ENCODE results near the gene GPC5. TPM values are rescaled to one million over a fixed set of nuclear protein-coding genes. Genes with fewer than 3 reads are reported as not detected.

GPC5 gene
- total and polyA plus RNA-seq, 2 of the 8 experiments (the other 6 are each of a cell fraction or from before 2014, with no cell fraction given) = 0.20 to 0.39 TPM

DNA sequence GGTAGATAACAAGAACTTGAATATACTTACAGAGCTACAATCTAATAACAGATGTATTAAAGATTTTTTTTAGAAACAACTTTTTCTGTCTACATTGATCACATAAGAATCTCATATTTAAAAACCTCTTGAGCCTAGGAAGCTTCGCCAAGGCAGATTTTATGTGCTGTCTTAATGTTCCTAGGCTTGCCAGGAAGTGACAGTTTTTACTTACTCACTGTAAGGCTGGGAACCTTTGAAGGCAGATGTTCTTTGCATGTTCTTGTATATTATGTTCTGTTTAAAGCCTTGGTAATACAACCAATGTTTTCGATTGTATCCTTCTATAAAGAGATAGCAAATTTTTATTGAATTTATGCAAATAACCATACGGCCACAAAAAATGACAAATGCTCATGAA is 492.7 kb downstream of the GPC5 start:
- no peak overlapping the region for H2AFZ ChIP-seq (ENCODE audit: low read length)
- no peak for FAIRE-seq
- H2AK5ac ChIP-seq (ENCODE audit: low read depth, low read length) = no peak overlapping the region
- no peak overlapping the region for H4K91ac ChIP-seq (replicated peaks; ENCODE audit: insufficient read length, low read length)
- no peak overlapping the region for H3K4me2 ChIP-seq (ENCODE audit: insufficient read depth in 1 of 2, low read depth in 2 of 2, low read length in 2 of 2)
- H3K23ac ChIP-seq (ENCODE audit: insufficient read length) = no peak overlapping the region
- no peak overlapping the region for H3K9ac ChIP-seq (replicated peaks in 1 of 4; ENCODE audit: extremely low read depth in 1 of 4, low read depth in 3 of 4, low read length in 3 of 4)
- no peaks in the 10 kb centered on the region for H3K79me1 ChIP-seq (ENCODE audit: low read depth, low read length)
- no peak overlapping the region for H3K27ac ChIP-seq (ENCODE audit: low read depth, low read length)
- 86% methylated on average over 3 of the region's 3 CpGs; no CpG with 5 or more reads in 1 of the 2 experiments for WGBS, 2 experiments (ENCODE audit: extremely low coverage in 1 of 2, insufficient coverage in 1 of 2, insufficient read length in 1 of 2, insufficient replicate concordance in 2 of 2, low coverage in 1 of 2, low lambda C conversion rate in 2 of 2, missing lambda C conversion rate in 1 of 2)
- H2BK5ac ChIP-seq (ENCODE audit: low read depth, low read length) = no peak overlapping the region
- DNase-seq (ENCODE audit: low read depth in 1 of 2, low spot score in 2 of 2) = no peak
- no peak overlapping the region for H3K56ac ChIP-seq (replicated peaks; ENCODE audit: insufficient read length, low read depth, low read length)
- H4K20me1 ChIP-seq (replicated peaks in 1 of 2; ENCODE audit: control insufficient read depth in 1 of 2, insufficient read depth in 2 of 2, low read length in 2 of 2) = no peaks in the 10 kb centered on the region
- ChIA-PET CTCF (ENCODE audit: partially characterized antibody) (interaction anchor here (0.7 kb wide), 1 partner anchor 50 kb away, joined by 3 read pairs; no protein-coding TSS in a partner anchor), POLR2A (ENCODE audit: partially characterized antibody) (no interaction called here)
- no peak overlapping the region for H2BK15ac ChIP-seq (ENCODE audit: low read length)
- H3K23me2 ChIP-seq (ENCODE audit: low read depth, low read length) = no peaks in the 10 kb centered on the region
- H3K4me3 ChIP-seq (ENCODE audit: extremely low read depth in 1 of 4, insufficient read depth in 2 of 4, low read depth in 3 of 4, low read length in 4 of 4) = no peak overlapping the region
- no peak overlapping the region for H4K8ac ChIP-seq (ENCODE audit: extremely low read depth, insufficient read depth, low read length)
- no peaks in the 10 kb centered on the region for H3K4me1 ChIP-seq (replicated peaks in 1 of 4; ENCODE audit: control insufficient read depth in 3 of 4, insufficient read depth in 4 of 4, low read length in 3 of 4)
- H4K5ac ChIP-seq (ENCODE audit: insufficient read length, low read depth, low read length) = no peak overlapping the region
- no peak overlapping the region for H3K18ac ChIP-seq (ENCODE audit: extremely low read depth, low read length)
- no peaks in the 10 kb centered on the region for H3K36me3 ChIP-seq (ENCODE audit: control insufficient read depth in 2 of 4, insufficient read depth in 4 of 4, low read length in 3 of 4)
- H3K79me2 ChIP-seq (ENCODE audit: control insufficient read depth in 1 of 2, insufficient read depth in 2 of 2, low read length in 2 of 2) = no peaks in the 10 kb centered on the region
- H2BK12ac ChIP-seq (ENCODE audit: low read depth, low read length) = no peak overlapping the region
- no peaks in the 10 kb centered on the region for H3K9me3 ChIP-seq (ENCODE audit: insufficient read depth in 2 of 2, low read depth in 1 of 2, low read length in 1 of 2)
- H3K27me3 ChIP-seq (replicated peaks in 1 of 4; ENCODE audit: control insufficient read depth in 3 of 4, extremely low read depth in 1 of 4, insufficient read depth in 3 of 4, low read length in 3 of 4) = no peaks in the 10 kb centered on the region
- no peak overlapping the region for H3K14ac ChIP-seq (ENCODE audit: insufficient read length)
- no peak overlapping the region for H2BK120ac ChIP-seq (replicated peaks; ENCODE audit: low read depth, low read length)
- no peak overlapping the region for H2BK20ac ChIP-seq (ENCODE audit: low read length)
- H3K4ac ChIP-seq (replicated peaks; ENCODE audit: insufficient read length, low read depth, low read length) = no peak overlapping the region
- TF ChIP-seq HDAC2 (IDR thresholded peaks at IDR 0.05; ENCODE audit: borderline replicate concordance in 1 of 2, low read depth in 2 of 2, low read length in 2 of 2) (no peak), SP4 (IDR thresholded peaks at IDR 0.05; ENCODE audit: low read length) (no peak), BRCA1 (IDR thresholded peaks at IDR 0.05; ENCODE audit: low read depth, low read length) (no peak), CTBP2 (IDR thresholded peaks at IDR 0.05; ENCODE audit: borderline replicate concordance, insufficient read depth, insufficient read length, low read length) (no peak), MAFK (IDR thresholded peaks at IDR 0.05; ENCODE audit: low read depth, low read length) (no peak), SUZ12 (IDR thresholded peaks at IDR 0.05; ENCODE audit: low read length) (no peak), CREB1 (IDR thresholded peaks at IDR 0.05) (no peak), NANOG (IDR thresholded peaks at IDR 0.05; ENCODE audit: insufficient read depth, low read depth, low read length, poor library complexity, severe bottlenecking) (no peak), CBX8 (IDR thresholded peaks at IDR 0.05; ENCODE audit: borderline replicate concordance, low read depth, low read length) (no peak), CHD1 (IDR thresholded peaks at IDR 0.05; ENCODE audit: low read depth, low read length) (no peak)
- TF ChIP-seq, protein P1, sequence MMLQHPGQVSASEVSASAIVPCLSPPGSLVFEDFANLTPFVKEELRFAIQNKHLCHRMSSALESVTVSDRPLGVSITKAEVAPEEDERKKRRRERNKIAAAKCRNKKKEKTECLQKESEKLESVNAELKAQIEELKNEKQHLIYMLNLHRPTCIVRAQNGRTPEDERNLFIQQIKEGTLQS (IDR thresholded peaks at IDR 0.05; ENCODE audit: insufficient read depth, low read depth, low read length) = no peak
- TF ChIP-seq, protein P2, sequence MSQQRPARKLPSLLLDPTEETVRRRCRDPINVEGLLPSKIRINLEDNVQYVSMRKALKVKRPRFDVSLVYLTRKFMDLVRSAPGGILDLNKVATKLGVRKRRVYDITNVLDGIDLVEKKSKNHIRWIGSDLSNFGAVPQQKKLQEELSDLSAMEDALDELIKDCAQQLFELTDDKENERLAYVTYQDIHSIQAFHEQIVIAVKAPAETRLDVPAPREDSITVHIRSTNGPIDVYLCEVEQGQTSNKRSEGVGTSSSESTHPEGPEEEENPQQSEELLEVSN (IDR thresholded peaks at IDR 0.05) = no peak
- TF ChIP-seq, protein P3, sequence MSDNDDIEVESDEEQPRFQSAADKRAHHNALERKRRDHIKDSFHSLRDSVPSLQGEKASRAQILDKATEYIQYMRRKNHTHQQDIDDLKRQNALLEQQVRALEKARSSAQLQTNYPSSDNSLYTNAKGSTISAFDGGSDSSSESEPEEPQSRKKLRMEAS (IDR thresholded peaks at IDR 0.05) = no peak

All from H1 (cell line).